Measurements from ENCODE around the gene ATAT1.
"Not testable (repeated sequence)": the region's sequence is repeated elsewhere in the genome, so short reads cannot be mapped to it uniquely, and the experiment has no call there.

Gene ATAT1

GRCh38 chr6:30592287-30592686 lies 34.4 kb upstream of the ATAT1 start:
- H3K4me3 ChIP-seq (replicated peaks; ENCODE audit: low read depth, low read length), result no peak overlapping the region
- TF ChIP-seq CTCF (IDR thresholded peaks at IDR 0.05; ENCODE audit: low read length, missing control alignments), result no peak
- DNase-seq (ENCODE audit: low read depth), result no peak

- TF ChIP-seq CTCF (IDR thresholded peaks at IDR 0.05; ENCODE audit: low read length, missing control alignments), result peak; percentile 79
- H3K4me3 ChIP-seq (replicated peaks; ENCODE audit: low read depth, low read length), result not testable (repeated sequence)
- DNase-seq (ENCODE audit: low read depth), result peak; percentile 84
Observed at GRCh38 chr6:30597315-30598144, 29.1 kb upstream of the ATAT1 start.

GRCh38 chr6:30598912-30599624 lies 27.6 kb upstream of the ATAT1 start:
- DNase-seq (ENCODE audit: low read depth), result no peak
- no peak for TF ChIP-seq CTCF (IDR thresholded peaks at IDR 0.05; ENCODE audit: low read length, missing control alignments)
- no peak overlapping the region for H3K4me3 ChIP-seq (replicated peaks; ENCODE audit: low read depth, low read length)

- H3K4me3 ChIP-seq (replicated peaks; ENCODE audit: low read depth, low read length), result no peak overlapping the region
- TF ChIP-seq CTCF (IDR thresholded peaks at IDR 0.05; ENCODE audit: low read length, missing control alignments), result no peak
- DNase-seq (ENCODE audit: low read depth), result no peak
Observed at GRCh38 chr6:30599625-30600324, 26.9 kb upstream of the ATAT1 start.

GRCh38 chr6:30600451-30600961 lies 26.2 kb upstream of the ATAT1 start:
- no peak for TF ChIP-seq CTCF (IDR thresholded peaks at IDR 0.05; ENCODE audit: low read length, missing control alignments)
- DNase-seq (ENCODE audit: low read depth), result no peak
- H3K4me3 ChIP-seq (replicated peaks; ENCODE audit: low read depth, low read length), result no peak overlapping the region

- TF ChIP-seq CTCF (IDR thresholded peaks at IDR 0.05; ENCODE audit: low read length, missing control alignments), result no peak
- H3K4me3 ChIP-seq (replicated peaks; ENCODE audit: low read depth, low read length), result no peak overlapping the region
- DNase-seq (ENCODE audit: low read depth), result no peak
Observed at GRCh38 chr6:30601436-30601814, 25.2 kb upstream of the ATAT1 start.

All from fibroblast of pulmonary artery (primary cell).